Muscle layer of colon (tissue), 2 donors: ENCODE data around the gene MSH5.

ENCODE experiments used
- H3K27ac ChIP-seq: one replicate; pipeline ENCODE4 v1.7.0; 2013; ENCODE audit warnings: low read depth, mild to moderate bottlenecking, low read length, moderate library complexity
- H3K27me3 ChIP-seq, 2 donors: one replicate each; pipeline ENCODE4 v1.7.0; 2013; ENCODE audit warnings: low read length in 2 of 2, mild to moderate bottlenecking in 2 of 2; ENCODE audit not compliant: insufficient read depth in 2 of 2, control insufficient read depth in 1 of 2
- H3K36me3 ChIP-seq: one replicate; pipeline ENCODE4 v1.7.0; 2013; ENCODE audit warnings: mild to moderate bottlenecking, low read length; ENCODE audit not compliant: insufficient read depth
- H3K4me1 ChIP-seq: one replicate; pipeline ENCODE4 v1.7.0; 2013; ENCODE audit warnings: mild to moderate bottlenecking, low read length; ENCODE audit not compliant: insufficient read depth
- H3K4me3 ChIP-seq, 2 donors: one replicate each; pipeline ENCODE4 v1.7.0; 2013; ENCODE audit warnings: low read length in 2 of 2, low read depth in 1 of 2, mild to moderate bottlenecking in 1 of 2, moderate library complexity in 1 of 2
- H3K9ac ChIP-seq: one replicate; pipeline ENCODE4 v1.7.0; 2013; ENCODE audit warnings: low read length
- H3K9me3 ChIP-seq: one replicate; pipeline ENCODE4 v1.7.0; 2013; ENCODE audit warnings: mild to moderate bottlenecking, low read length
- donor health status: abdominal sarcoma.
- donor health status: Adenocarcinoma of cecum.

MSH5 gene

GRCh38 chr6:31739639-31740396 is at the start of gene MSH5:
TSS of gene MSH5 (plus strand) at chr6:31740005. CDS start at chr6:31740467, 462 bp downstream.
- H3K9me3 ChIP-seq: no peaks in the 10 kb centered on the region
- peak within 1 kb of the TSS; percentile 85 to 86 for H3K4me3 ChIP-seq
- peak within 1 kb of the TSS; percentile 61 for H3K9ac ChIP-seq
- H3K27ac ChIP-seq: peak within 1 kb of the TSS; percentile 53
- H3K4me1 ChIP-seq: peaks cover 20% of the 10 kb centered on the region
- H3K36me3 ChIP-seq: no peaks in the 10 kb centered on the region
- H3K27me3 ChIP-seq: no peaks in the 10 kb centered on the region

GRCh38 chr6:31690231-31691077 is 49.4 kb upstream of the MSH5 start:
- H3K36me3 ChIP-seq: peaks cover 90% of the 10 kb centered on the region

GRCh38 chr6:31691078-31691463 is 48.7 kb upstream of the MSH5 start:
- Histone ChIP-seq H3K4me3 (no peak overlapping the region), H3K9ac (no peak overlapping the region), H3K36me3 (peaks cover 89% of the 10 kb centered on the region), H3K9me3 (no peaks in the 10 kb centered on the region), H3K27me3 (no peaks in the 10 kb centered on the region), H3K27ac (no peak overlapping the region), H3K4me1 (no peaks in the 10 kb centered on the region)

More at GRCh38 chr6:31690231-31691077, 49.4 kb upstream of the MSH5 start:
- Histone ChIP-seq H3K4me3 (no peak overlapping the region), H3K27ac (no peak overlapping the region), H3K9me3 (no peaks in the 10 kb centered on the region), H3K9ac (no peak overlapping the region), H3K27me3 (no peaks in the 10 kb centered on the region), H3K4me1 (no peaks in the 10 kb centered on the region)

GRCh38 chr6:31691564-31692108 is 48.2 kb upstream of the MSH5 start:
- Histone ChIP-seq H3K9ac (no peak overlapping the region), H3K4me3 (no peak overlapping the region), H3K27ac (no peak overlapping the region), H3K36me3 (peaks cover 89% of the 10 kb centered on the region), H3K9me3 (no peaks in the 10 kb centered on the region), H3K4me1 (no peaks in the 10 kb centered on the region), H3K27me3 (no peaks in the 10 kb centered on the region)

GRCh38 chr6:31692353-31692752 is 47.5 kb upstream of the MSH5 start:
- H3K27ac ChIP-seq: no peak overlapping the region
- no peaks in the 10 kb centered on the region for H3K9me3 ChIP-seq
- peaks cover 86% of the 10 kb centered on the region for H3K36me3 ChIP-seq
- no peaks in the 10 kb centered on the region for H3K4me1 ChIP-seq
- no peaks in the 10 kb centered on the region for H3K27me3 ChIP-seq
- no peak overlapping the region for H3K4me3 ChIP-seq
- H3K9ac ChIP-seq: no peak overlapping the region

GRCh38 chr6:31692886-31693285 is 46.9 kb upstream of the MSH5 start:
- Histone ChIP-seq H3K4me1 (no peaks in the 10 kb centered on the region), H3K27ac (no peak overlapping the region), H3K36me3 (peaks cover 80% of the 10 kb centered on the region), H3K4me3 (no peak overlapping the region), H3K27me3 (no peaks in the 10 kb centered on the region), H3K9me3 (no peaks in the 10 kb centered on the region), H3K9ac (no peak overlapping the region)

- H3K36me3 ChIP-seq: peaks cover 74% of the 10 kb centered on the region
- H3K27ac ChIP-seq: no peak overlapping the region
These were observed 46.3 kb upstream of the MSH5 start for GRCh38 chr6:31693535-31693934.

GRCh38 chr6:31697555-31697954 is 42.2 kb upstream of the MSH5 start:
- H3K9me3 ChIP-seq: no peaks in the 10 kb centered on the region
- no peaks in the 10 kb centered on the region for H3K27me3 ChIP-seq
- H3K27ac ChIP-seq: no peak overlapping the region
- peaks cover 18% of the 10 kb centered on the region for H3K4me1 ChIP-seq
- no peak overlapping the region for H3K9ac ChIP-seq
- no peak overlapping the region for H3K4me3 ChIP-seq
- H3K36me3 ChIP-seq: peaks cover 40% of the 10 kb centered on the region

More at GRCh38 chr6:31693535-31693934, 46.3 kb upstream of the MSH5 start:
- no peak overlapping the region for H3K4me3 ChIP-seq
- H3K9me3 ChIP-seq: no peaks in the 10 kb centered on the region
- no peaks in the 10 kb centered on the region for H3K4me1 ChIP-seq
- H3K27me3 ChIP-seq: no peaks in the 10 kb centered on the region
- H3K9ac ChIP-seq: no peak overlapping the region

- Histone ChIP-seq H3K27ac (no peak overlapping the region), H3K9ac (peak overlapping the region; percentile 99), H3K9me3 (no peaks in the 10 kb centered on the region), H3K36me3 (peaks cover 11% of the 10 kb centered on the region), H3K4me1 (peaks cover 24% of the 10 kb centered on the region), H3K4me3 (peak overlapping the region in 1 of 2 donors; percentile 97), H3K27me3 (no peaks in the 10 kb centered on the region)
These were observed 38.9 kb upstream of the MSH5 start for GRCh38 chr6:31700740-31701401.

GRCh38 chr6:31701666-31702404 is 38.0 kb upstream of the MSH5 start:
- Histone ChIP-seq H3K9ac (peak overlapping the region; percentile 99), H3K27ac (peak overlapping the region; percentile 95), H3K4me1 (peaks cover 24% of the 10 kb centered on the region), H3K36me3 (peaks cover 2% of the 10 kb centered on the region), H3K9me3 (no peaks in the 10 kb centered on the region), H3K27me3 (no peaks in the 10 kb centered on the region), H3K4me3 (peak overlapping the region; percentile 66 to 97)
